ENCODE results near the gene MUC6. TPM values are rescaled to one million over a fixed set of nuclear protein-coding genes. Genes with fewer than 3 reads are reported as not detected.

MUC6 gene
- total RNA-seq, 4 donors from 2014 or later = not detected

- no peak for TF ChIP-seq CTCF (IDR thresholded peaks at IDR 0.05; ENCODE audit: low read depth)
Measured at GRCh38 chr11:1082346-1082727, 45.8 kb upstream of the MUC6 start.

- TF ChIP-seq CTCF (IDR thresholded peaks at IDR 0.05; ENCODE audit: low read depth) = no peak
Measured at GRCh38 chr11:1081601-1082311, 45.2 kb upstream of the MUC6 start.

GRCh38 chr11:1078191-1078601 lies 41.7 kb upstream of the MUC6 start:
- TF ChIP-seq CTCF (IDR thresholded peaks at IDR 0.05; ENCODE audit: low read depth) = no peak

- TF ChIP-seq CTCF (IDR thresholded peaks at IDR 0.05; ENCODE audit: low read depth) = no peak
Measured at GRCh38 chr11:1077417-1078119, 41.0 kb upstream of the MUC6 start.

GRCh38 chr11:1077033-1077416 lies 40.5 kb upstream of the MUC6 start:
- no peak for TF ChIP-seq CTCF (IDR thresholded peaks at IDR 0.05; ENCODE audit: low read depth)

GRCh38 chr11:1076061-1076665 lies 39.6 kb upstream of the MUC6 start:
- no peak for TF ChIP-seq CTCF (IDR thresholded peaks at IDR 0.05; ENCODE audit: low read depth)

GRCh38 chr11:1075341-1075911 lies 38.9 kb upstream of the MUC6 start:
- no peak for TF ChIP-seq CTCF (IDR thresholded peaks at IDR 0.05; ENCODE audit: low read depth)
